Adrenal gland (tissue), 12 donors: ENCODE results near the gene TM6SF1. TPM values are rescaled to one million over a fixed set of nuclear protein-coding genes. Genes with fewer than 3 reads are reported as not detected.

ENCODE experiments used
- DNase-seq, 7 donors: peaks; one replicate each; pipeline ENCODE4 v3.0.0-alpha.2; 2019 to 2020
- H3K27ac ChIP-seq, 5 donors: fragments of 200-600 bp; sonication (generic) in 4 of 5; 1 replicate in 3 of 5; 2 replicates in 2 of 5; pipeline versions ENCODE4 v1.5.1 to v1.8.0; 2016 to 2020; ENCODE audit warnings: mild to moderate bottlenecking in 1 of 5
- H3K27me3 ChIP-seq: fragments of 200-600 bp; 2 replicates; pipeline ENCODE4 v1.8.0; 2021
- H3K36me3 ChIP-seq, 2 donors: fragments of 200-600 bp; replicated peaks in 1 of 2; 1 replicate in 1 of 2; 2 replicates in 1 of 2; pipeline versions ENCODE4 v1.5.1 to v1.8.0; 2018 to 2022
- H3K4me1 ChIP-seq, 2 donors: fragments of 200-600 bp; replicated peaks in 1 of 2; 1 replicate in 1 of 2; 2 replicates in 1 of 2; pipeline versions ENCODE4 v1.5.1 to v1.8.0; 2018 to 2021
- H3K4me3 ChIP-seq, 4 donors: fragments of 200-600 bp; sonication (generic) in 3 of 4; one replicate each; pipeline ENCODE4 v1.5.1; 2016 to 2018
- H3K9me3 ChIP-seq, 3 donors: fragments of 200-600 bp; sonication (generic) in 1 of 3; replicated peaks in 1 of 3; 1 replicate in 2 of 3; 2 replicates in 1 of 3; pipeline versions ENCODE4 v1.5.1 to v1.8.0; 2016 to 2021
- CTCF ChIP-seq, 6 experiments: fragments of 450-650 bp in 4 of 6; fragments of 200-600 bp in 2 of 6; sonication (generic) in 1 of 6; IDR thresholded peaks; 1 replicate in 5 of 6; 2 replicates in 1 of 6; pipeline versions ENCODE4 v1.5.1 to v1.8.0; 2016 to 2021; ENCODE audit warnings: antibody characterized with exemption in 6 of 6, mild to moderate bottlenecking in 2 of 6, moderate library complexity in 1 of 6
- POLR2A ChIP-seq, 2 donors: fragments of 450-650 bp; IDR thresholded peaks; one replicate each; pipeline ENCODE4 v1.6.1; 2017; ENCODE audit warnings: antibody characterized with exemption in 2 of 2, mild to moderate bottlenecking in 2 of 2, moderate library complexity in 1 of 2
- WGBS, 4 donors: extraction: QIAGEN DNeasy Blood & Tissue Kit in 2 of 4; methylation state at CpG; one replicate each; pipeline versions ENCODE4 v1.1.5 to v1.1.7; 2013 to 2017; 5-methylcytosine and 5-hydroxymethylcytosine counted together
- intact Hi-C, 2 donors: fragments of 100-400 bp; cut with DNase I; formaldehyde crosslinking; loops; one replicate each; pipeline versions ENCODE4 v1.14.1 to v1.15.0; 2022 to 2023
- polyA plus RNA-seq, 3 donors: library from polyadenylated mRNA; stranded (reverse); fragments of 200-250 nt in 2 of 3; fragments of 350-450 nt in 1 of 3; fragmentation: Illumina TruSeq in 1 of 3; extraction: RNeasy Lipid Tissue Mini Kit (QIAGEN cat#74804) in 1 of 3; gene quantifications; one replicate each; pipeline ENCODE4 v1.2.3, GENCODE V29; 2013 to 2014
- total RNA-seq, 9 donors: library from RNA; depleted of rRNA in 4 of 9; stranded (reverse); fragments of >200 nt in 4 of 9; fragments of 120-200 nt in 1 of 9; fragmentation: NEBNext Ultra II Directional in 1 of 9; extraction: Animal tissue kit (Norgen Biotek cat#: 25700) in 1 of 9; gene quantifications; one replicate each; pipeline versions ENCODE4 v1.1.0 to v1.2.4, GENCODE V29; 2013 to 2023
- donor health status: healthy with polysubstance abuse.
- donor health status: Bipolar disorder and iron deficiency.
- donor health status: DM: yes; HTN: yes; CAD: no.
- donor health status: DM: no; HTN: no; CAD: no.
- donor health status: DM: no; HTN: no; CAD: no.
- donor health status: DM: yes; HTN: yes; CAD: no.

Gene TM6SF1
- total and polyA plus RNA-seq, 12 donors: 0.67 to 9.5 (median 4.3) TPM

- DNase-seq: no peak
- H3K27ac ChIP-seq: no peak overlapping the region
- intact Hi-C loops: no loop called here
- no peaks in the 10 kb centered on the region for H3K9me3 ChIP-seq
- no peaks in the 10 kb centered on the region for H3K36me3 ChIP-seq
- TF ChIP-seq CTCF (IDR thresholded peaks at IDR 0.05): no peak
- no peak for TF ChIP-seq POLR2A (IDR thresholded peaks at IDR 0.05)
- H3K4me1 ChIP-seq: no peaks in the 10 kb centered on the region
- H3K27me3 ChIP-seq: no peaks in the 10 kb centered on the region
- no peak overlapping the region for H3K4me3 ChIP-seq
- 77 to 92% (median 88%) methylated on average over 4 to 5 of the region's 5 CpGs for WGBS, 4 donors
Measured at GRCh38 chr15:83094583-83094982, 12.9 kb upstream of the TM6SF1 start.

GRCh38 chr15:83098079-83098478, 9.4 kb upstream of the TM6SF1 start:
- no peaks in the 10 kb centered on the region for H3K27me3 ChIP-seq
- H3K9me3 ChIP-seq: no peaks in the 10 kb centered on the region
- H3K4me1 ChIP-seq: no peaks in the 10 kb centered on the region
- intact Hi-C loops: no loop called here
- no peak overlapping the region for H3K27ac ChIP-seq
- H3K36me3 ChIP-seq: no peaks in the 10 kb centered on the region
- TF ChIP-seq CTCF (IDR thresholded peaks at IDR 0.05) (no peak), POLR2A (IDR thresholded peaks at IDR 0.05) (no peak)
- no peak overlapping the region for H3K4me3 ChIP-seq
- no peak for DNase-seq

GRCh38 chr15:83099290-83099689, 8.2 kb upstream of the TM6SF1 start:
- no peaks in the 10 kb centered on the region for H3K36me3 ChIP-seq
- H3K4me1 ChIP-seq: no peaks in the 10 kb centered on the region
- no peak for DNase-seq
- intact Hi-C loops: no loop called here
- no peak overlapping the region for H3K4me3 ChIP-seq
- TF ChIP-seq CTCF (IDR thresholded peaks at IDR 0.05): no peak
- TF ChIP-seq POLR2A (IDR thresholded peaks at IDR 0.05): no peak
- no peak overlapping the region for H3K27ac ChIP-seq
- H3K27me3 ChIP-seq: no peaks in the 10 kb centered on the region
- no peaks in the 10 kb centered on the region for H3K9me3 ChIP-seq
- 63 to 85% (median 70%) methylated on average over 2 of the region's 2 CpGs for WGBS, 4 donors

- no peak overlapping the region for H3K27ac ChIP-seq
- DNase-seq: no peak
- H3K4me3 ChIP-seq: no peak overlapping the region
- WGBS, 4 donors: 45 to 51% (median 50%) methylated on average over 2 of the region's 2 CpGs
- no peaks in the 10 kb centered on the region for H3K9me3 ChIP-seq
- intact Hi-C loops: no loop called here
- TF ChIP-seq POLR2A (IDR thresholded peaks at IDR 0.05) (no peak), CTCF (IDR thresholded peaks at IDR 0.05) (no peak)
- no peaks in the 10 kb centered on the region for H3K27me3 ChIP-seq
- no peaks in the 10 kb centered on the region for H3K36me3 ChIP-seq
- H3K4me1 ChIP-seq: no peaks in the 10 kb centered on the region
Measured at GRCh38 chr15:83100097-83100646, 7.3 kb upstream of the TM6SF1 start.
